ENCODE measurements around the gene NEO1.

NEO1 gene

DNA sequence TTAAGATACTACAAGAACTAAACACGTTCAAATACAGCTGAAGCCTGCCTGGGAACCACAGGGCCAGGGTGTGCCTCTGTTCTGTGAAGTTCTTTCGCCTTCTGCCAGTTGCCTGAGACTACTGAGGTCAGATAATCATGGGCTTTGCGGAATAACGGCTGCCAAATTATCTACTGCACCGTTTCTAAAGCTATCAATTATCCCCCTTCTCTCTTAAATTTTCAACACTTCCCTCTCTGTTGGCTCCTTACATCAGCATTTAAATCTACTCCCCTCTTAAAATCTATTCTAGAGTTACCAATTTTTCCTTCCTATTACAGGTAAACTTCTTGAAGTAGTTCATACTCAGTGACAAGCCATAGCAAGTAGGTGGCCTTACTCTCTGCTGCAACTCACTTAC, 6.2 kb upstream of the NEO1 start:
- TF ChIP-seq, protein P1, sequence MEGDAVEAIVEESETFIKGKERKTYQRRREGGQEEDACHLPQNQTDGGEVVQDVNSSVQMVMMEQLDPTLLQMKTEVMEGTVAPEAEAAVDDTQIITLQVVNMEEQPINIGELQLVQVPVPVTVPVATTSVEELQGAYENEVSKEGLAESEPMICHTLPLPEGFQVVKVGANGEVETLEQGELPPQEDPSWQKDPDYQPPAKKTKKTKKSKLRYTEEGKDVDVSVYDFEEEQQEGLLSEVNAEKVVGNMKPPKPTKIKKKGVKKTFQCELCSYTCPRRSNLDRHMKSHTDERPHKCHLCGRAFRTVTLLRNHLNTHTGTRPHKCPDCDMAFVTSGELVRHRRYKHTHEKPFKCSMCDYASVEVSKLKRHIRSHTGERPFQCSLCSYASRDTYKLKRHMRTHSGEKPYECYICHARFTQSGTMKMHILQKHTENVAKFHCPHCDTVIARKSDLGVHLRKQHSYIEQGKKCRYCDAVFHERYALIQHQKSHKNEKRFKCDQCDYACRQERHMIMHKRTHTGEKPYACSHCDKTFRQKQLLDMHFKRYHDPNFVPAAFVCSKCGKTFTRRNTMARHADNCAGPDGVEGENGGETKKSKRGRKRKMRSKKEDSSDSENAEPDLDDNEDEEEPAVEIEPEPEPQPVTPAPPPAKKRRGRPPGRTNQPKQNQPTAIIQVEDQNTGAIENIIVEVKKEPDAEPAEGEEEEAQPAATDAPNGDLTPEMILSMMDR (IDR thresholded peaks at IDR 0.05; ENCODE audit: insufficient read depth, low read depth, low read length, missing control alignments) = no peak
- DNase-seq (ENCODE audit: low read depth) = no peak
- H3K4me3 ChIP-seq (ENCODE audit: low read length) = no peak overlapping the region

DNA sequence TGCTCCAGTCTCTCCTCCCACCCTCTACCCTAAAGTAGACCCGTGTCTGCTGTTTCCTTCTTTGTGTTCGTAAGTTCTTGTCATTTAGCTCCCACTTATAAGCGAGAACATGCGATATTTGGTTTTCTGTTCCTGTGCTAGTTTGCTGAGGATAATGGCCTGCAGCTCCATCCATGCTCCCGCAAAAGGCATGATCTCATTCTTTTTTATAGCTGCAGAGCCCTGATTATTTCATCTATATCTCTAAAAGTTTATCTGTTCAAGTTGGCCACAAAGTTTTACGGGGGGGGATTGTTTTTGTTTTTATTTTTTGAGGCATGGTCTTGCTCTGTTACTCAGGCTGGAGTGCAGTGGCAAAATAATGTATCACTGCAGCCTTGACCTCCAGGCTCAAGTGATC, 4.4 kb upstream of the NEO1 start:
- no peak overlapping the region for H3K4me3 ChIP-seq (ENCODE audit: low read length)
- DNase-seq (ENCODE audit: low read depth) = no peak
- TF ChIP-seq, protein P1 (IDR thresholded peaks at IDR 0.05; ENCODE audit: insufficient read depth, low read depth, low read length, missing control alignments) = no peak

DNA sequence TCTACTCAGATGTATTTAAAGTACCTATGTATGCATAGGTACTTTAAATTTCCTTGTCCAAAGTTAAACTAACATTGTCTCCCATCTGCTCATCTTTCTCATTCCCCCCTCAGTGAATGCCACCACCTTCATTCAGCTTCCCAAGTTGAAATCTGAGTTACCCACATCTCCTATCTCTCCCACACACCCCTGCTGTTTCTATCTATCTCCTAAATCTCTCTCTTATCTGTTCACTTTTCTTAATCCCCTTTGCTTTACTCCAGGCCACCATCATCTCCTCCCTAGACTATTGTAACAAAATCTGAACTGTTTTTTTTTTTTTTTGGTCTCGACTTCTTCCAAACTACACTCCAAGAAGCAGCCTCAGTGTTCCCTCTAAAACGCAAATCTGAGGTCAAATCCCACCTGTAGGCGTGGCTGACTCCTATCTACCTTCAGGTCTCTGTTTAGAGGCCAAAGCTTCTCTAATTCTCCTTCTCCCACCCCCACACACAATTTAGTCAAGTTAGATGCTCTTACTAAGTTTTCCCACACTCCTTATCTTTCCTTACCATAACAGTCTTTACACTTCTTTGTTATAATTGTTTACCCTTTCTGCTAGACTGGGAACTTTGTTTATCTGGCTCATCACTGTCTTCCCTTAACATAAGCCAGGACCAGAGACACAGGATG, 3.5 kb upstream of the NEO1 start:
- H3K4me3 ChIP-seq (ENCODE audit: low read length) = no peak overlapping the region
- no peak for DNase-seq (ENCODE audit: low read depth)
- TF ChIP-seq, protein P1 (IDR thresholded peaks at IDR 0.05; ENCODE audit: insufficient read depth, low read depth, low read length, missing control alignments) = no peak

DNA sequence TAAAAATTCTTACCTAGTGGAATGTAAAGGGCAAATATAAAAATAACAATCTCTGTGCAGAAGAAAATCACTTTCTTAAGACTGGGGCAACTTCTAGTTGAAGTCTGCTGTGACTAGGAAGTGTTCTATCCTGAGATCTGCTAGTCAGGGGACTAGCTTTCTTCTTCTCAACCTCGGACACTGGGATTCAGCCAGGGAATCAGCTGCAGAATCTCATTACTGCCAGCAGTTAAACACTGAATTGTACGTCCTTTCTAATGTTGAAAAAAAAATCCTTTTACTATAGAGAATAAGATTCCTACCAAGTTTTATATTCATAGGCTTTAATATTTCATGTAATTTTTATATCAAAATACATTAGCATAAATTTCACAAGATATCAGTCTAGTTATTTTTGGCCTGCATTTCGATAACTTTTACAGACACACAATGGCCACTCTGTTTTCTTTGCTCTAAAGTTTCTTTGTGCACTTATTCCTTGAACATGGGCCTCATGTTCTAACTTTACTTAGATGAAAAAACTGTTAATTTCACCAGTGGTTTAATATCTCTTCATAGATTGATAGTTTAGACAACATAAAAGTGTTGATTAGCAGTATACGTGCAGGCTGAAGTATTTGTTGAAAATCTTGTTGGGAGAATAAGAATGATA, 2.6 kb upstream of the NEO1 start:
- no peak overlapping the region for H3K4me3 ChIP-seq (ENCODE audit: low read length)
- DNase-seq (ENCODE audit: low read depth) = no peak
- TF ChIP-seq, protein P1 (IDR thresholded peaks at IDR 0.05; ENCODE audit: insufficient read depth, low read depth, low read length, missing control alignments) = no peak

DNA sequence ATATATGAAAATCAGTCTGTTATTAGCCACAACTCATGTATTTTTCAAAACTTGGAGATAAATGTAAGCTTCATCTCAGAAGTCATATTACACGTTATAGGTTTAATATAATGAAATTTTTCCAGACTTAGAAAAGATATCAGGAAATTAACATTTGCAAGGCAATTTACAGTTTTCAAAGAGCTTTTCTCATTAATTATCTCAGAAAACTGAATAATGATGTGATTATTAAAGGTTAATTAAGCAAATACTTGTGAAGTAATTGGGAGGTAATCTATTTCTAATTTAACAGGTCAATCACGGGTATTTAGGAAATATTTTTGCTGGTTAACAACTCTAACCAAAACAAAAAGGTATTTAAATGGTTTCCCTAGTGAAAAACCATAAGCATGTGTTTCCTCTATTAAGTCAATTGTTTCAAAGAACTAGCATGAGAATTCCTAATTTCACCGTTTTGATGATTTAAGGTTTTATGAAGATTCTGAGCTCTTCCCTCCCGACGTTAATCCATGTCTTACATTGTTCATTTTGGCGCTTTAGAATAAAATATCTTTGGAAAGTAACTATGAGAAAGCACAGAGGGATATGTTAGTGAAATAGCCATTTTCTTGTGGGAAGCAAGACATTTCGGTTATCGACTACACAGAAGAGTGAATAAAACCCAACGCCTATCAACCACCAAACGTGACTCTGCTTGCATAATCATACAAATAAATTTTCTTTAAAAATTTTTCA, 1.5 kb upstream of the NEO1 start:
- H3K4me3 ChIP-seq (ENCODE audit: low read length) = peak overlapping the region; percentile 68
- TF ChIP-seq, protein P1 (IDR thresholded peaks at IDR 0.05; ENCODE audit: insufficient read depth, low read depth, low read length, missing control alignments) = no peak
- no peak for DNase-seq (ENCODE audit: low read depth)

DNA sequence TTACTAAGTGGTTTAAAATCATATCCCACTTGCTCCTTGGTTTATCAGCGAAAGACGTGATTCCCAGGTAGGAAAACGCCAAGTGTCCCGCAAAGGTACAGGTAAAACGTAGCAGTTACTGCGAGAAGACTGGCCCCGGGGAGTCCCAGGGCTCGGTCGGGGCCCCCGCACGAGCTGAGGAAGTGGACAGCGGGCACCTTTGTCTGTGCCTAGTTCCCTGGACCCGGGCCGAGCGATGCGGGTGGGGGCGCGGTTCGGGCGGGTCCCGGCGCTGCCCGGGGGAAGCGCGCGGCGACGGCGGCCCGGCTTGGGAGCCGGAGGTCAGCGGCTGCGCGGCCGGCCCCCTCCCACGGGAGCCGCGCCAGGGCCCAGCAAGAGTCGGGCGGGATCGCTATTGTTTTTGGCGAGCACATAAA, 864 bp upstream of the NEO1 start:
- peak overlapping the region; percentile 68 for H3K4me3 ChIP-seq (ENCODE audit: low read length)
- TF ChIP-seq, protein P1 (IDR thresholded peaks at IDR 0.05; ENCODE audit: insufficient read depth, low read depth, low read length, missing control alignments) = no peak
- DNase-seq (ENCODE audit: low read depth) = peak; percentile 17

Measured in epithelial cell of esophagus (primary cell).